ENCODE data around the gene MID1IP1. TPM values are rescaled to one million over a fixed set of nuclear protein-coding genes. Genes with fewer than 3 reads are reported as not detected.

MID1IP1 gene
- total and polyA plus RNA-seq, 2 donors from 2014 or later: 21.2 to 76.5 TPM

GRCh38 chrX:38841750-38842149 is 40.5 kb downstream of the MID1IP1 start:
- no peak for TF ChIP-seq CTCF (IDR thresholded peaks at IDR 0.05; ENCODE audit: borderline replicate concordance, extremely low read depth, insufficient read depth)

GRCh38 chrX:38845426-38845825 is 44.2 kb downstream of the MID1IP1 start:
- no peak for FAIRE-seq
- no peak overlapping the region for H3K4me3 ChIP-seq (ENCODE audit: low read length in 3 of 3)
- H3K9me3 ChIP-seq (ENCODE audit: control insufficient read depth in 2 of 3, insufficient read depth in 1 of 3, low read length in 3 of 3): no peaks in the 10 kb centered on the region
- H3K27ac ChIP-seq (ENCODE audit: low read depth in 2 of 2, low read length in 2 of 2): no peak overlapping the region
- H3K36me3 ChIP-seq (ENCODE audit: control insufficient read depth in 2 of 3, insufficient read depth in 3 of 3, low read length in 3 of 3): no peaks in the 10 kb centered on the region
- no peak for TF ChIP-seq CTCF (IDR thresholded peaks at IDR 0.05; ENCODE audit: borderline replicate concordance, extremely low read depth, insufficient read depth)
- no peaks in the 10 kb centered on the region for H3K4me1 ChIP-seq (ENCODE audit: control insufficient read depth in 2 of 3, insufficient read depth in 2 of 3, low read depth in 1 of 3, low read length in 3 of 3)
- H3K9ac ChIP-seq (ENCODE audit: low read length in 3 of 3): no peak overlapping the region
- no peak for DNase-seq
- intact Hi-C loops (cut with DNase I): no loop called here
- H3K27me3 ChIP-seq (ENCODE audit: control insufficient read depth, insufficient read depth, low read length): no peaks in the 10 kb centered on the region

More at GRCh38 chrX:38841750-38842149, 40.5 kb downstream of the MID1IP1 start:
- FAIRE-seq (no peak), DNase-seq (no peak)
- intact Hi-C loops (cut with DNase I): no loop called here
- no peak overlapping the region for H3K4me3 ChIP-seq (ENCODE audit: low read length in 3 of 3)
- H3K36me3 ChIP-seq (ENCODE audit: control insufficient read depth in 2 of 3, insufficient read depth in 3 of 3, low read length in 3 of 3): no peaks in the 10 kb centered on the region
- no peak overlapping the region for H3K9ac ChIP-seq (ENCODE audit: low read length in 3 of 3)
- H3K9me3 ChIP-seq (ENCODE audit: control insufficient read depth in 2 of 3, insufficient read depth in 1 of 3, low read length in 3 of 3): no peaks in the 10 kb centered on the region
- H3K4me1 ChIP-seq (ENCODE audit: control insufficient read depth in 2 of 3, insufficient read depth in 2 of 3, low read depth in 1 of 3, low read length in 3 of 3): no peaks in the 10 kb centered on the region
- no peaks in the 10 kb centered on the region for H3K27me3 ChIP-seq (ENCODE audit: control insufficient read depth, insufficient read depth, low read length)
- no peak overlapping the region for H3K27ac ChIP-seq (ENCODE audit: low read depth in 2 of 2, low read length in 2 of 2)

- Histone ChIP-seq H3K36me3 (ENCODE audit: control insufficient read depth in 2 of 3, insufficient read depth in 3 of 3, low read length in 3 of 3) (no peaks in the 10 kb centered on the region), H3K4me3 (ENCODE audit: low read length in 3 of 3) (no peak overlapping the region), H3K9ac (ENCODE audit: low read length in 3 of 3) (no peak overlapping the region), H3K9me3 (ENCODE audit: control insufficient read depth in 2 of 3, insufficient read depth in 1 of 3, low read length in 3 of 3) (no peaks in the 10 kb centered on the region), H3K4me1 (ENCODE audit: control insufficient read depth in 2 of 3, insufficient read depth in 2 of 3, low read depth in 1 of 3, low read length in 3 of 3) (no peaks in the 10 kb centered on the region), H3K27me3 (ENCODE audit: control insufficient read depth, insufficient read depth, low read length) (no peaks in the 10 kb centered on the region), H3K27ac (ENCODE audit: low read depth in 2 of 2, low read length in 2 of 2) (no peak overlapping the region)
- no peak for TF ChIP-seq CTCF (IDR thresholded peaks at IDR 0.05; ENCODE audit: borderline replicate concordance, extremely low read depth, insufficient read depth)
- intact Hi-C loops (cut with DNase I): no loop called here
- FAIRE-seq: no peak
- no peak for DNase-seq
Measured at GRCh38 chrX:38847206-38847902, 46.1 kb downstream of the MID1IP1 start.

- TF ChIP-seq CTCF (IDR thresholded peaks at IDR 0.05; ENCODE audit: borderline replicate concordance, extremely low read depth, insufficient read depth): no peak
- intact Hi-C loops (cut with DNase I): no loop called here
- Histone ChIP-seq H3K36me3 (ENCODE audit: control insufficient read depth in 2 of 3, insufficient read depth in 3 of 3, low read length in 3 of 3) (no peaks in the 10 kb centered on the region), H3K9me3 (ENCODE audit: control insufficient read depth in 2 of 3, insufficient read depth in 1 of 3, low read length in 3 of 3) (no peaks in the 10 kb centered on the region), H3K4me3 (ENCODE audit: low read length in 3 of 3) (no peak overlapping the region), H3K27me3 (ENCODE audit: control insufficient read depth, insufficient read depth, low read length) (no peaks in the 10 kb centered on the region), H3K9ac (ENCODE audit: low read length in 3 of 3) (no peak overlapping the region), H3K27ac (ENCODE audit: low read depth in 2 of 2, low read length in 2 of 2) (no peak overlapping the region), H3K4me1 (ENCODE audit: control insufficient read depth in 2 of 3, insufficient read depth in 2 of 3, low read depth in 1 of 3, low read length in 3 of 3) (no peaks in the 10 kb centered on the region)
- DNase-seq: no peak
- no peak for FAIRE-seq
Measured at GRCh38 chrX:38847903-38848230, 46.6 kb downstream of the MID1IP1 start.
